ENCODE data around the gene MAGEH1. TPM values are rescaled to one million over a fixed set of nuclear protein-coding genes. Genes with fewer than 3 reads are reported as not detected.

Gene MAGEH1
- total and polyA plus RNA-seq, 2 of the 8 experiments (the other 6 are each of a cell fraction or from before 2014, with no cell fraction given) = 9.4 to 13.4 TPM

GRCh38 chrX:55451626-55451989 lies 319 bp upstream of the MAGEH1 start:
- H3K9me3 ChIP-seq (ENCODE audit: insufficient read depth in 2 of 2, low read depth in 1 of 2, low read length in 1 of 2) = no peaks in the 10 kb centered on the region; a peak in 1 of 4 replicates
- no peak overlapping the region for H3K18ac ChIP-seq (ENCODE audit: extremely low read depth, low read length)
- no peak overlapping the region for H4K8ac ChIP-seq (ENCODE audit: extremely low read depth, insufficient read depth, low read length)
- whole genome bisulfite sequencing, 2 experiments (ENCODE audit: extremely low coverage in 1 of 2, insufficient coverage in 1 of 2, insufficient read length in 1 of 2, insufficient replicate concordance in 2 of 2, low coverage in 1 of 2, low lambda C conversion rate in 2 of 2, missing lambda C conversion rate in 1 of 2) = 90% methylated on average over 8 of the region's 11 CpGs; no CpG with 5 or more reads in 1 of the 2 experiments
- H4K20me1 ChIP-seq (replicated peaks in 1 of 2; ENCODE audit: control insufficient read depth in 1 of 2, insufficient read depth in 2 of 2, low read length in 2 of 2) = no peaks in the 10 kb centered on the region
- ChIA-PET POLR2A (ENCODE audit: partially characterized antibody) (interaction anchor here (0.8 kb wide), 1 partner anchor 452 kb away, joined by 3 read pairs; the partner anchor contains the start of gene APEX2), CTCF (ENCODE audit: partially characterized antibody) (no interaction called here)
- no peak overlapping the region for H4K91ac ChIP-seq (replicated peaks; ENCODE audit: insufficient read length, low read length)
- H3K79me2 ChIP-seq (ENCODE audit: control insufficient read depth in 1 of 2, insufficient read depth in 2 of 2, low read length in 2 of 2) = no peaks in the 10 kb centered on the region
- peak overlapping the region; percentile 40 to 90 (median 53); a peak in 5 of 8 replicates for H3K4me3 ChIP-seq (ENCODE audit: extremely low read depth in 1 of 4, insufficient read depth in 2 of 4, low read depth in 3 of 4, low read length in 4 of 4)
- H3K27me3 ChIP-seq (replicated peaks in 1 of 4; ENCODE audit: control insufficient read depth in 3 of 4, extremely low read depth in 1 of 4, insufficient read depth in 3 of 4, low read length in 3 of 4) = no peaks in the 10 kb centered on the region
- no peak overlapping the region for H3K14ac ChIP-seq (ENCODE audit: insufficient read length)
- DNase-seq (ENCODE audit: low read depth in 1 of 2, low spot score in 2 of 2) (no peak), FAIRE-seq (no peak)
- H2BK12ac ChIP-seq (ENCODE audit: low read depth, low read length) = no peak overlapping the region
- H3K4me2 ChIP-seq (ENCODE audit: insufficient read depth in 1 of 2, low read depth in 2 of 2, low read length in 2 of 2) = peak overlapping the region; percentile 51 to 72
- no peak overlapping the region for H2AFZ ChIP-seq (ENCODE audit: low read length)
- no peak overlapping the region for H3K4ac ChIP-seq (replicated peaks; ENCODE audit: insufficient read length, low read depth, low read length)
- H3K4me1 ChIP-seq (replicated peaks in 1 of 4; ENCODE audit: control insufficient read depth in 3 of 4, insufficient read depth in 4 of 4, low read length in 3 of 4) = no peaks in the 10 kb centered on the region
- H3K79me1 ChIP-seq (ENCODE audit: low read depth, low read length) = no peaks in the 10 kb centered on the region
- no peak overlapping the region for H2BK20ac ChIP-seq (ENCODE audit: low read length)
- H2BK15ac ChIP-seq (ENCODE audit: low read length) = no peak overlapping the region
- no peak overlapping the region for H2AK5ac ChIP-seq (ENCODE audit: low read depth, low read length)
- H3K27ac ChIP-seq (ENCODE audit: low read depth, low read length) = no peak overlapping the region
- no peak overlapping the region for H3K56ac ChIP-seq (replicated peaks; ENCODE audit: insufficient read length, low read depth, low read length)
- H2BK5ac ChIP-seq (ENCODE audit: low read depth, low read length) = no peak overlapping the region
- H4K5ac ChIP-seq (ENCODE audit: insufficient read length, low read depth, low read length) = no peak overlapping the region
- no peaks in the 10 kb centered on the region for H3K23me2 ChIP-seq (ENCODE audit: low read depth, low read length)
- no peak overlapping the region for H2BK120ac ChIP-seq (replicated peaks; ENCODE audit: low read depth, low read length)
- H3K36me3 ChIP-seq (ENCODE audit: control insufficient read depth in 2 of 4, insufficient read depth in 4 of 4, low read length in 3 of 4) = no peaks in the 10 kb centered on the region
- no peak overlapping the region; a peak in 1 of 7 replicates for H3K9ac ChIP-seq (replicated peaks in 1 of 4; ENCODE audit: extremely low read depth in 1 of 4, low read depth in 3 of 4, low read length in 3 of 4)
- no peak overlapping the region for H3K23ac ChIP-seq (ENCODE audit: insufficient read length)
- TF ChIP-seq KDM1A (IDR thresholded peaks at IDR 0.05; ENCODE audit: borderline replicate concordance, low read length) (no peak), FOSL1 (IDR thresholded peaks at IDR 0.05; ENCODE audit: insufficient read depth, low read depth, low read length) (no peak)
